DOHH2 (cell line): ENCODE measurements around the gene LTC4S.

Experiments used
- H3F3A ChIP-seq: fragments of 200-600 bp; sonication (generic), shearing (Covaris generic); 2 replicates; pipeline ENCODE4 v1.6.0; 2016; ENCODE audit warnings: antibody characterized with exemption, mild to moderate bottlenecking; ENCODE audit not compliant: control insufficient read depth, insufficient read depth
- H3K27ac ChIP-seq: fragments of 200-600 bp; sonication (generic); 2 replicates; pipeline ENCODE4 v1.5.1; 2014; ENCODE audit warnings: low read depth, mild to moderate bottlenecking, low read length, moderate library complexity
- H3K27me3 ChIP-seq: fragments of 200-600 bp; sonication (generic); 2 replicates; pipeline ENCODE4 v1.6.1; 2014; ENCODE audit warnings: mild to moderate bottlenecking, low read length, mixed read lengths; ENCODE audit not compliant: control insufficient read depth
- H3K36me3 ChIP-seq: fragments of 200-600 bp; sonication (generic); 2 replicates; pipeline ENCODE4 v1.6.1; 2014; ENCODE audit warnings: mild to moderate bottlenecking, low read length, moderate library complexity, mixed read lengths; ENCODE audit not compliant: control insufficient read depth
- H3K4me1 ChIP-seq: fragments of 200-600 bp; sonication (generic); 2 replicates; pipeline ENCODE4 v1.6.1; 2014; ENCODE audit warnings: mild to moderate bottlenecking, low read length, mixed read lengths; ENCODE audit not compliant: control insufficient read depth
- H3K4me2 ChIP-seq: fragments of 200-600 bp; sonication (generic); 2 replicates; pipeline ENCODE4 v1.6.0; 2014; ENCODE audit warnings: mild to moderate bottlenecking, low read length, moderate library complexity
- H3K4me3 ChIP-seq: fragments of 200-600 bp; sonication (generic); 2 replicates; pipeline ENCODE4 v1.5.1; 2014; ENCODE audit warnings: mild to moderate bottlenecking, low read length, mixed read lengths
- H3K79me2 ChIP-seq: fragments of 200-600 bp; sonication (generic); 2 replicates; pipeline ENCODE4 v1.6.1; 2014; ENCODE audit warnings: mild to moderate bottlenecking, low read length, mixed read lengths; ENCODE audit not compliant: control insufficient read depth
- H3K9me2 ChIP-seq: fragments of 200-600 bp; sonication (generic); replicated peaks from 2 replicates; pipeline ENCODE4 v1.6.1; 2014; ENCODE audit warnings: mild to moderate bottlenecking, low read length, mixed read lengths; ENCODE audit not compliant: control insufficient read depth
- H3K9me3 ChIP-seq: fragments of 200-600 bp; sonication (generic); 2 replicates; pipeline ENCODE4 v1.6.1; 2014; ENCODE audit warnings: antibody characterized with exemption, low read length, mixed read lengths; ENCODE audit not compliant: control insufficient read depth, insufficient read depth
- H4K20me1 ChIP-seq: fragments of 200-600 bp; sonication (generic); 2 replicates; pipeline ENCODE4 v1.6.0; 2014; ENCODE audit warnings: low read depth, mild to moderate bottlenecking, antibody characterized with exemption, low read length, moderate library complexity; ENCODE audit not compliant: control insufficient read depth, insufficient read depth
- EZH2phosphoT487 ChIP-seq: fragments of 200-600 bp; sonication (generic); IDR thresholded peaks from 2 replicates; pipeline ENCODE4 v1.6.1; 2017; ENCODE audit warnings: borderline replicate concordance, mild to moderate bottlenecking, antibody characterized with exemption, low read length, moderate library complexity, mixed read lengths
- TF ChIP-seq, protein P1 (sequence below): fragments of 200-600 bp; sonication (generic); IDR thresholded peaks from one replicate; pipeline ENCODE4 v1.5.1; 2014; ENCODE audit warnings: antibody characterized with exemption, mild to moderate bottlenecking, low read depth, low read length; ENCODE audit not compliant: poor library complexity, severe bottlenecking

Gene LTC4S

DNA sequence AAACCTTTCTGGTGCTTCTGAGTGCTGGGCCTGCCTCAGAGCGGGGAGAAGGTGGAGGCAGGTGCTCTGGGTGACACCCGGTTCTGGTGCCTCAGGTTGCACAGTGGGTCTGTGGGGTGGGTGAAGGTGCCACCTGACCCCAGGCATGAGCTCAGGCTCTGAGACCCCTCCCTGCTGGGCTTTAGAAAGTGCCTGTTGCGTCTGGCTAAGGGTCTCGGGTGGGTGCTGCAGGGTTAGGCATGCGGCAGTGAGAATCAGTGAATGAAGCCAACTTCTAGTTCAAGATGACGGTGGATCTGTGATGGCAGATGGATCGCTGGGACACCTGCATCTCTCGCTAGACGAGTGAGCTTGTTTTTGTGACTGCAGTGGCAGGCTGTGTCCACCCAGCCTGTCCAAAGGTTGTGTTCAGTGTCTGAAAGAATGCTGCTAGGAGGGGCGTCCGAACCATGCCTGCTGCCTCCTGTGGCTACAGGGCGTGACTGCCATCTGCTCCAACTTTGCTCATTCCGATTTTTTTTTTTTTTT lies 31.9 kb downstream of the LTC4S start:
- Histone ChIP-seq H3K4me2 (no peak overlapping the region), H3K4me1 (peaks cover 11% of the 10 kb centered on the region), H4K20me1 (peaks cover 12% of the 10 kb centered on the region; the same call in 1 of the 2 replicates)

DNA sequence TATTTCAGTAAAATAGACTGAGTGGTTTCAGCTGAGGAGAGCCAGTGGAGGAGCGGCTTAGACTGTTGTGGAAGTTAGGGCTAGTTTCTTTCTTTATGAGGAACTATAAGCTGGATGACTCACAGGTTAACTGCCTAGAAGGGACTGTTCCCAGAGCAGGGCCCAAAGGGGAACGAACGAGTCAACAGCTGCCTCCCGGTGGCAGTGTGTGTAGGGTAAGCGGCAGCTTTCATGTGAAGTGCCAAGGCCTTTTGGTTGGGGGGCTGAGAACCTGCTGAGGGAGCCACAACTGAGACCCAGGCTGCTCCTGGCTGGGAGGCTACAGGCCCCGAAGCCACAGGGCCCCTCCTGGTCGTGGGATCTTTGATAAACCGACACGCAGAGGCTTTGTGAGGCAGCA lies 33.9 kb downstream of the LTC4S start:
- TF ChIP-seq EZH2phosphoT487: no peak
- TF ChIP-seq, protein P1, sequence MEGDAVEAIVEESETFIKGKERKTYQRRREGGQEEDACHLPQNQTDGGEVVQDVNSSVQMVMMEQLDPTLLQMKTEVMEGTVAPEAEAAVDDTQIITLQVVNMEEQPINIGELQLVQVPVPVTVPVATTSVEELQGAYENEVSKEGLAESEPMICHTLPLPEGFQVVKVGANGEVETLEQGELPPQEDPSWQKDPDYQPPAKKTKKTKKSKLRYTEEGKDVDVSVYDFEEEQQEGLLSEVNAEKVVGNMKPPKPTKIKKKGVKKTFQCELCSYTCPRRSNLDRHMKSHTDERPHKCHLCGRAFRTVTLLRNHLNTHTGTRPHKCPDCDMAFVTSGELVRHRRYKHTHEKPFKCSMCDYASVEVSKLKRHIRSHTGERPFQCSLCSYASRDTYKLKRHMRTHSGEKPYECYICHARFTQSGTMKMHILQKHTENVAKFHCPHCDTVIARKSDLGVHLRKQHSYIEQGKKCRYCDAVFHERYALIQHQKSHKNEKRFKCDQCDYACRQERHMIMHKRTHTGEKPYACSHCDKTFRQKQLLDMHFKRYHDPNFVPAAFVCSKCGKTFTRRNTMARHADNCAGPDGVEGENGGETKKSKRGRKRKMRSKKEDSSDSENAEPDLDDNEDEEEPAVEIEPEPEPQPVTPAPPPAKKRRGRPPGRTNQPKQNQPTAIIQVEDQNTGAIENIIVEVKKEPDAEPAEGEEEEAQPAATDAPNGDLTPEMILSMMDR: no peak
- Histone ChIP-seq H3K9me2 (no peaks in the 10 kb centered on the region), H3K4me1 (no peaks in the 10 kb centered on the region; the same call in 1 of the 2 replicates), H3K4me2 (no peak overlapping the region), H3K79me2 (peaks cover 4% of the 10 kb centered on the region), H3K27ac (no peak overlapping the region), H4K20me1 (peaks cover 1% of the 10 kb centered on the region; the same call in 1 of the 2 replicates), H3K36me3 (peaks cover 71% of the 10 kb centered on the region), H3K4me3 (no peak overlapping the region), H3F3A (no peaks in the 10 kb centered on the region), H3K9me3 (no peaks in the 10 kb centered on the region), H3K27me3 (no peaks in the 10 kb centered on the region)

More for the DNA sequence above, 31.9 kb downstream of the LTC4S start:
- no peaks in the 10 kb centered on the region for H3K27me3 ChIP-seq
- TF ChIP-seq, protein P1: no peak
- H3K36me3 ChIP-seq: peaks cover 70% of the 10 kb centered on the region
- H3K9me2 ChIP-seq: no peaks in the 10 kb centered on the region
- H3F3A ChIP-seq: 0 out of 2 replicates have a peak, but pooled peaks cover 3% of the 10 kb centered on the region
- H3K9me3 ChIP-seq: no peaks in the 10 kb centered on the region
- no peak overlapping the region for H3K4me3 ChIP-seq
- peaks cover 23% of the 10 kb centered on the region for H3K79me2 ChIP-seq
- no peak overlapping the region for H3K27ac ChIP-seq

DNA sequence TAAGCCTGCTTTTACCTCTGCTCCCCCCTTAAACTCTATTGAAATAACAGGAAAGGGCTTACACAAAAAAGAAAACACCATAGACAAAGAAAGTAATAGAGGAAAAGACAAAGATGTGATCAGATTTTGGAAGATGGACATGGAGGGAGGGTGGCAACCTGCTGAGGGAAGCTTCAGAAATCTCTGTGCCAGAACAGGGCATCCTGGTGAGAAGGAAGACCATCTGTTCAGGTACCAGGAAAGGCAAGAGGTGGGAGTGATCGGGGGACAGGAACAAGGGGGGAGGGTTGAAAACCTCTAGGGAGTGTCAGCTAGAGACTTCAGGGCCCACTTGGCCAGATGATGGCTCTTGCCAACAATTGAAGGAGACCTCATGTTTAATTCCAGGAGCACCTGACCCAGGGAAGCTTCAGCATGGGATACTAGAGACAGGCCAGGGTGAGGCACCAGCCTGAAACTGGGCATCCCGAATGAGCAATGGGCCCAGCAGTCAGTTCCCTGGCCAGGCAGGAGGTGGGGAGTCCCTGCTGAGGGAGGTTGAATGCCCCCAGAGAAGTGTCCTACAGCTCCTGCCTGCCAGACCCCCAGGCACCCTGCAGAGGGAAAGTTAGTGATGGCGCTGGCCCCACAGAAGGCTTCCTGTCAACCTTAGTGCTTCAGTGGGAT lies 35.1 kb downstream of the LTC4S start:
- Histone ChIP-seq H3K4me3 (no peak overlapping the region), H3K9me3 (no peaks in the 10 kb centered on the region), H3F3A (no peaks in the 10 kb centered on the region), H4K20me1 (no peaks in the 10 kb centered on the region), H3K79me2 (no peaks in the 10 kb centered on the region), H3K36me3 (peaks cover 74% of the 10 kb centered on the region), H3K9me2 (no peaks in the 10 kb centered on the region), H3K27me3 (no peaks in the 10 kb centered on the region), H3K4me2 (no peak overlapping the region), H3K27ac (no peak overlapping the region), H3K4me1 (no peaks in the 10 kb centered on the region)
- no peak for TF ChIP-seq EZH2phosphoT487
- TF ChIP-seq, protein P1: no peak
